ENCODE results near the gene ZBED4.

The ZBED4 gene, protein sequence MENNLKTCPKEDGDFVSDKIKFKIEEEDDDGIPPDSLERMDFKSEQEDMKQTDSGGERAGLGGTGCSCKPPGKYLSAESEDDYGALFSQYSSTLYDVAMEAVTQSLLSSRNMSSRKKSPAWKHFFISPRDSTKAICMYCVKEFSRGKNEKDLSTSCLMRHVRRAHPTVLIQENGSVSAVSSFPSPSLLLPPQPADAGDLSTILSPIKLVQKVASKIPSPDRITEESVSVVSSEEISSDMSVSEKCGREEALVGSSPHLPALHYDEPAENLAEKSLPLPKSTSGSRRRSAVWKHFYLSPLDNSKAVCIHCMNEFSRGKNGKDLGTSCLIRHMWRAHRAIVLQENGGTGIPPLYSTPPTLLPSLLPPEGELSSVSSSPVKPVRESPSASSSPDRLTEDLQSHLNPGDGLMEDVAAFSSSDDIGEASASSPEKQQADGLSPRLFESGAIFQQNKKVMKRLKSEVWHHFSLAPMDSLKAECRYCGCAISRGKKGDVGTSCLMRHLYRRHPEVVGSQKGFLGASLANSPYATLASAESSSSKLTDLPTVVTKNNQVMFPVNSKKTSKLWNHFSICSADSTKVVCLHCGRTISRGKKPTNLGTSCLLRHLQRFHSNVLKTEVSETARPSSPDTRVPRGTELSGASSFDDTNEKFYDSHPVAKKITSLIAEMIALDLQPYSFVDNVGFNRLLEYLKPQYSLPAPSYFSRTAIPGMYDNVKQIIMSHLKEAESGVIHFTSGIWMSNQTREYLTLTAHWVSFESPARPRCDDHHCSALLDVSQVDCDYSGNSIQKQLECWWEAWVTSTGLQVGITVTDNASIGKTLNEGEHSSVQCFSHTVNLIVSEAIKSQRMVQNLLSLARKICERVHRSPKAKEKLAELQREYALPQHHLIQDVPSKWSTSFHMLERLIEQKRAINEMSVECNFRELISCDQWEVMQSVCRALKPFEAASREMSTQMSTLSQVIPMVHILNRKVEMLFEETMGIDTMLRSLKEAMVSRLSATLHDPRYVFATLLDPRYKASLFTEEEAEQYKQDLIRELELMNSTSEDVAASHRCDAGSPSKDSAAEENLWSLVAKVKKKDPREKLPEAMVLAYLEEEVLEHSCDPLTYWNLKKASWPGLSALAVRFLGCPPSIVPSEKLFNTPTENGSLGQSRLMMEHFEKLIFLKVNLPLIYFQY

GRCh38 chr22:49852898-49853894 is at the start of gene ZBED4:
Gene ZBED4, plus strand, starts transcription at chr22:49853844. Its CDS starts 29,819 bp downstream, at chr22:49883663.
- peak; percentile 97 to 99 for DNase-seq
- TF ChIP-seq POLR2A (IDR thresholded peaks at IDR 0.05; ENCODE audit: low read length) (peak; percentile 92), GATA1 (IDR thresholded peaks at IDR 0.05; ENCODE audit: low read depth, low read length) (no peak)

DNA sequence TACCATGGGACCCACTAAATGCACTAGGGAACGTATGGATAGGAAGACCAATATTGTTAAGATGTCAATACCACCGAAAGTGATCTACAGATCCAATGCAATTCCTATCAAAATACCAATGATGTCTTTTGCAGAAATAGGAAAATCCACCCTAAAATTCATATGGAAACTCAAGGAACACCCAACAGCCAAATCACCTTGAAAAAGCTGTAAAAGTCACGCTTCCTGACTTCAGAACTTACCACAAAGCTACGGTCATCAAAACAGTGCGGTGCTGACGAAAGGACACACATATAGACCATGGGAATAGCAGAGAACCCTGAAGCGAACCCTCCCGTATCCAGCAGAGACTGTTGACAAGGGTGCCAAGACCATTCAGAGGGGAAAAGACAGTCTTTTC is 46.5 kb upstream of the ZBED4 start:
- no peak for DNase-seq
- no peak for TF ChIP-seq GATA1 (IDR thresholded peaks at IDR 0.05; ENCODE audit: low read depth, low read length)

DNA sequence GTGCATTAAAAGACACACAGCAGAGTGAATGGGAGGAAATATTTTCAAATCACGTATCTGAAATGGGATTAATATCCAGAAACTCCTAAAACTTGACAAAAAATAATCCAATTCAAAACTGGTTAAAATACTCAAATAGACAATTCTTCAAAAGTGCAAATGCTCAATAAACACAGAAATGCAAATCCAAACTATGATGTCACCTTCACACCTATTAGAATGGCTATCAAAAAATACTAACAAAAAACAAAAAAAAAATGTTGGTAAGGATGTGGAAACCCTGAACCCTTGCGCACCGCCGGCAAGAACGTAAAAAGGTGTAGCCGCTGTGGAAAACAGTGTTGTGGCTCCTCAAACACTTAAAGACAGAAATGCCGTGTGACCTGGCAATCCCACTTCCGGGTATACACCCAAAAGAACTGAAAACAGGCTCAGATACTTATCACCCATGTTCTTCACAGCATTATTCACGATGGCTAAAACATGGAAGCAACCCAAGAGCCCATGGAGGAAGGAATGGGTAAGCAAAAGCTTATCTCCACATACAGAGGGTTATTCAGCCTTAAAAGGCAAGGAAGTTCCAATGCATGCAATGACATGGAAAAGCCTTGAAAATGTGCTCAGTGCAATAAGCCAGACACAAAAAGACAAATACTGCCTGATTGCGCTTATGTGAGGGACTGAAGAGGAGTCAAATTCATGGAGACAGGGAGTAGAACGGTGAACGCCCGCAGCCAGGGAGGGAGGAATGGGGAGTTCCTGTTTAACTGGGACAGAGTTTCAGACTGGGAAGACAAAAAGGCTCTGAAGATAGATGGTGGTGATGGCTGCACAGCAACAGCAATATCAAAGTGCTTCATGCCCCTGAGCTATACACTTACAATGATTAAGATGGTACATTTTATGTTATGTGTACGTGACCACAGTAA is 45.6 kb upstream of the ZBED4 start:
- TF ChIP-seq POLR2A (IDR thresholded peaks at IDR 0.05; ENCODE audit: low read length) (no peak), GATA1 (IDR thresholded peaks at IDR 0.05; ENCODE audit: low read depth, low read length) (no peak)
- DNase-seq, result peak; percentile 78 to 82

GRCh38 chr22:49810363-49811019 is 43.2 kb upstream of the ZBED4 start:
- TF ChIP-seq POLR2A (IDR thresholded peaks at IDR 0.05; ENCODE audit: low read length) (no peak), GATA1 (IDR thresholded peaks at IDR 0.05; ENCODE audit: low read depth, low read length) (no peak)
- no peak for DNase-seq

- DNase-seq, result no peak
- no peak for TF ChIP-seq GATA1 (IDR thresholded peaks at IDR 0.05; ENCODE audit: low read depth, low read length)
- TF ChIP-seq POLR2A (IDR thresholded peaks at IDR 0.05; ENCODE audit: low read length), result no peak
These were observed 42.4 kb upstream of the ZBED4 start for GRCh38 chr22:49811020-49811791.

DNA sequence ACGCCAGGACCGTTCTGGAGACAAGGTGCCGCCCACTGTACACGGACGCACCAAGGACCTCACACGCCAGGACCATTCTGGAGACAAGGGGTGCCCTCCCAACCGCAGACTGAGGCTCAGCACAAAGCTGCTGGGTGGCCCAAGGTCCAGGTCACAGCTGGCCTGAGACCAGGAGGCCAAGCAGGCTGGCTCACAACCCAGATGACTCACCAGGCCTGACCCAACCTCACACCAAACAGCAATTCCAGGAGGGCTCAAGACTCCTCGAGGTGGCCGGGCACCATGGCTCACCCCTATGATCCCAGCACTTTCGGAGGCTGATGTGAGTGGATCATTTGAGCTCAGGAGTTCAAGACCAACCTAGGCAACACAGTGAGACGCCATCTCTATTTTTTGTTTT is 40.8 kb upstream of the ZBED4 start:
- TF ChIP-seq POLR2A (IDR thresholded peaks at IDR 0.05; ENCODE audit: low read length) (no peak), GATA1 (IDR thresholded peaks at IDR 0.05; ENCODE audit: low read depth, low read length) (no peak)
- no peak for DNase-seq

GRCh38 chr22:49814164-49814686 is 39.4 kb upstream of the ZBED4 start:
- TF ChIP-seq POLR2A (IDR thresholded peaks at IDR 0.05; ENCODE audit: low read length) (no peak), GATA1 (IDR thresholded peaks at IDR 0.05; ENCODE audit: low read depth, low read length) (no peak)
- DNase-seq, result no peak

DNA sequence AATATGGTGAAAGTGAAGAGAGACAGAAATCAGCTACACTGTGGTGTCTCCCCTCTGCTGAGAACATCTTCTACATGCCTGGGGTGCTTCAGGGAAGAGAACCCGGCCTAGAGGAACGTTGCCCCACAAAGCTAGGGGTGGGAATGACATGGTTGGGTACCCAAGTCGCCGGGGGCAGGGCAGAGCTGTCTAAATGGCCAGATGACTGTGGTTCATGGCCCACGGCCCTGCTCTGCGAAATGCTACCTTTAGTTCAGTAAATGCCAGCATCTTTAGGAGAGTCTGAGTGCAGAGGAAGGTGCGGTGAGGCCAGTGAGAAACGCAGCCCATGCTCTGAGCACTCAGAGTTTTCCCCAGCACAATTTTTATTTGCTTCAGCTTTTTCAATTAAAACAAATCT is 38.8 kb upstream of the ZBED4 start:
- DNase-seq, result no peak
- no peak for TF ChIP-seq GATA1 (IDR thresholded peaks at IDR 0.05; ENCODE audit: low read depth, low read length)
- no peak for TF ChIP-seq POLR2A (IDR thresholded peaks at IDR 0.05; ENCODE audit: low read length)

GRCh38 chr22:49815641-49816091 is 38.0 kb upstream of the ZBED4 start:
- DNase-seq, result no peak
- TF ChIP-seq GATA1 (IDR thresholded peaks at IDR 0.05; ENCODE audit: low read depth, low read length) (no peak), POLR2A (IDR thresholded peaks at IDR 0.05; ENCODE audit: low read length) (no peak)

DNA sequence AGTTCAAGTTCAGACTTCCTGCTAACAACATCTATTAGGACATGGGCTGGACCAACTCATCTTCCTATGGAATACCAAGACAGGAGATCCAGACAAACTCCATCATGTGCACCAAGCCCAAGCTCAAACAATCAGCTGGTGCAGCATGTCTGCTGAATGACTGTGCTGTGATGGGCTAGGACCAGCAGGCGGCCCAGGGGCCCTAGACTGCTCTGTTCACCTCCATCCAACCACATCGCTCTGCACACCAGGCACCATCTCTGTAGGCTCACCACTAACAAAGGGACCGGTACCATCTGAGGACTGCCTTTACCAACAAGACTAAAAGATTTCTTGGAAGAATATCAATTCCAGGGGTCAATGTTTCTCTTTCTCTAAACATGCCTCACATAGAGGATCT is 36.3 kb upstream of the ZBED4 start:
- no peak for TF ChIP-seq GATA1 (IDR thresholded peaks at IDR 0.05; ENCODE audit: low read depth, low read length)

More for the DNA sequence above, 36.3 kb upstream of the ZBED4 start:
- DNase-seq, result no peak
